Activated T-cell treated with anti-CD3 and anti-CD28 coated beads, Interleukin-2, amount 50 U/mL, for 4 hours (primary cell): ENCODE results near the gene CSNK1G3. TPM values are rescaled to one million over a fixed set of nuclear protein-coding genes. Genes with fewer than 3 reads are reported as not detected.

Source experiments
- ATAC-seq, 2 donors: fragments of 200-7000 bp; cut with Tn5 transposase; one replicate each; pipeline ENCODE4 v1.10.0; 2021
- DNase-seq: peaks from one replicate; pipeline ENCODE4 v3.0.0-alpha.2; 2020
- H3K27me3 Mint-ChIP-seq: one replicate; pipeline ENCODE4 v1.8.0; 2021; ENCODE audit warnings: low read depth, mixed read lengths
- H3K36me3 Mint-ChIP-seq: one replicate; pipeline ENCODE4 v1.8.0; 2022; ENCODE audit warnings: mixed read lengths; ENCODE audit not compliant: insufficient read depth
- H3K4me1 Mint-ChIP-seq: one replicate; pipeline ENCODE4 v1.8.0; 2021; ENCODE audit warnings: low read depth, mixed read lengths
- H3K4me3 Mint-ChIP-seq: one replicate; pipeline ENCODE4 v1.8.0; 2021; ENCODE audit warnings: mild to moderate bottlenecking, moderate library complexity, mixed read lengths
- H3K9me3 Mint-ChIP-seq: one replicate; pipeline ENCODE4 v1.8.0; 2021; ENCODE audit warnings: mixed read lengths
- total RNA-seq, 3 donors: library from RNA; stranded (reverse); gene quantifications; one replicate each; pipeline ENCODE4 v1.2.1, GENCODE V29; 2021

The CSNK1G3 gene
- total RNA-seq, 3 donors from 2014 or later, result 34.5 to 38.2 (median 38.1) TPM

- Mint-ChIP-seq H3K36me3 (peaks cover 38% of the 10 kb centered on the region), H3K9me3 (peaks cover 3% of the 10 kb centered on the region), H3K27me3 (no peaks in the 10 kb centered on the region), H3K4me3 (no peak overlapping the region), H3K4me1 (peaks cover 19% of the 10 kb centered on the region)
- no peak for ATAC-seq
- no peak for DNase-seq
These were observed 49.3 kb downstream of the CSNK1G3 start for GRCh38 chr5:123561230-123561629.

GRCh38 chr5:123571927-123572326 is 60.0 kb downstream of the CSNK1G3 start:
- no peaks in the 10 kb centered on the region for H3K9me3 Mint-ChIP-seq
- no peak overlapping the region for H3K4me3 Mint-ChIP-seq
- H3K27me3 Mint-ChIP-seq, result no peaks in the 10 kb centered on the region
- peaks cover 27% of the 10 kb centered on the region for H3K4me1 Mint-ChIP-seq
- no peak for ATAC-seq
- no peak for DNase-seq
- peaks cover 16% of the 10 kb centered on the region for H3K36me3 Mint-ChIP-seq

GRCh38 chr5:123578390-123578789 is 66.4 kb downstream of the CSNK1G3 start:
- H3K36me3 Mint-ChIP-seq, result peaks cover 32% of the 10 kb centered on the region
- H3K9me3 Mint-ChIP-seq, result no peaks in the 10 kb centered on the region
- ATAC-seq (no peak), DNase-seq (no peak)
- H3K4me1 Mint-ChIP-seq, result no peaks in the 10 kb centered on the region
- H3K4me3 Mint-ChIP-seq, result no peak overlapping the region
- H3K27me3 Mint-ChIP-seq, result no peaks in the 10 kb centered on the region

GRCh38 chr5:123579410-123579809 is 67.4 kb downstream of the CSNK1G3 start:
- H3K4me3 Mint-ChIP-seq, result no peak overlapping the region
- ATAC-seq, result no peak
- H3K9me3 Mint-ChIP-seq, result no peaks in the 10 kb centered on the region
- peaks cover 34% of the 10 kb centered on the region for H3K36me3 Mint-ChIP-seq
- H3K4me1 Mint-ChIP-seq, result no peaks in the 10 kb centered on the region
- H3K27me3 Mint-ChIP-seq, result no peaks in the 10 kb centered on the region
- DNase-seq, result no peak

- no peak for DNase-seq
- ATAC-seq, result no peak
- no peak overlapping the region for H3K4me3 Mint-ChIP-seq
- H3K27me3 Mint-ChIP-seq, result no peaks in the 10 kb centered on the region
- peaks cover 29% of the 10 kb centered on the region for H3K36me3 Mint-ChIP-seq
- H3K9me3 Mint-ChIP-seq, result no peaks in the 10 kb centered on the region
- no peaks in the 10 kb centered on the region for H3K4me1 Mint-ChIP-seq
These were observed 70.7 kb downstream of the CSNK1G3 start for GRCh38 chr5:123582550-123583285.

GRCh38 chr5:123585871-123586270 is 73.9 kb downstream of the CSNK1G3 start:
- Mint-ChIP-seq H3K9me3 (no peaks in the 10 kb centered on the region), H3K4me3 (no peak overlapping the region), H3K36me3 (peaks cover 15% of the 10 kb centered on the region), H3K4me1 (no peaks in the 10 kb centered on the region), H3K27me3 (no peaks in the 10 kb centered on the region)
- no peak for DNase-seq
- no peak for ATAC-seq

- ATAC-seq (no peak), DNase-seq (no peak)
- Mint-ChIP-seq H3K4me1 (peaks cover 5% of the 10 kb centered on the region), H3K4me3 (no peak overlapping the region), H3K36me3 (peaks cover 33% of the 10 kb centered on the region), H3K27me3 (no peaks in the 10 kb centered on the region), H3K9me3 (no peaks in the 10 kb centered on the region)
These were observed 82.5 kb downstream of the CSNK1G3 start for GRCh38 chr5:123594434-123594833.

- Mint-ChIP-seq H3K36me3 (peaks cover 34% of the 10 kb centered on the region), H3K27me3 (no peaks in the 10 kb centered on the region), H3K4me1 (peaks cover 5% of the 10 kb centered on the region), H3K9me3 (no peaks in the 10 kb centered on the region), H3K4me3 (no peak overlapping the region)
- ATAC-seq (no peak), DNase-seq (no peak)
These were observed 85.0 kb downstream of the CSNK1G3 start for GRCh38 chr5:123597018-123597417.

- DNase-seq (no peak), ATAC-seq (no peak)
- H3K4me3 Mint-ChIP-seq, result no peak overlapping the region
- no peaks in the 10 kb centered on the region for H3K9me3 Mint-ChIP-seq
- peaks cover 34% of the 10 kb centered on the region for H3K36me3 Mint-ChIP-seq
- H3K4me1 Mint-ChIP-seq, result peaks cover 5% of the 10 kb centered on the region
- H3K27me3 Mint-ChIP-seq, result no peaks in the 10 kb centered on the region
These were observed 86.2 kb downstream of the CSNK1G3 start for GRCh38 chr5:123598028-123598689.

- Mint-ChIP-seq H3K4me3 (no peak overlapping the region), H3K27me3 (no peaks in the 10 kb centered on the region), H3K36me3 (peaks cover 34% of the 10 kb centered on the region), H3K4me1 (peaks cover 5% of the 10 kb centered on the region), H3K9me3 (no peaks in the 10 kb centered on the region)
- ATAC-seq (no peak), DNase-seq (no peak)
These were observed 87.2 kb downstream of the CSNK1G3 start for GRCh38 chr5:123599171-123599570.

GRCh38 chr5:123601610-123602009 is 89.6 kb downstream of the CSNK1G3 start:
- ATAC-seq (no peak), DNase-seq (no peak)
- peaks cover 5% of the 10 kb centered on the region for H3K4me1 Mint-ChIP-seq
- H3K9me3 Mint-ChIP-seq, result no peaks in the 10 kb centered on the region
- H3K4me3 Mint-ChIP-seq, result no peak overlapping the region
- no peaks in the 10 kb centered on the region for H3K27me3 Mint-ChIP-seq
- H3K36me3 Mint-ChIP-seq, result peaks cover 37% of the 10 kb centered on the region

GRCh38 chr5:123605822-123606221 is 93.8 kb downstream of the CSNK1G3 start:
- no peaks in the 10 kb centered on the region for H3K27me3 Mint-ChIP-seq
- peaks cover 21% of the 10 kb centered on the region for H3K36me3 Mint-ChIP-seq
- no peak for ATAC-seq
- no peak overlapping the region for H3K4me3 Mint-ChIP-seq
- peaks cover 6% of the 10 kb centered on the region for H3K4me1 Mint-ChIP-seq
- DNase-seq, result no peak
- H3K9me3 Mint-ChIP-seq, result no peaks in the 10 kb centered on the region

- DNase-seq (no peak), ATAC-seq (no peak)
- peaks cover 17% of the 10 kb centered on the region for H3K36me3 Mint-ChIP-seq
- no peaks in the 10 kb centered on the region for H3K9me3 Mint-ChIP-seq
- no peaks in the 10 kb centered on the region for H3K27me3 Mint-ChIP-seq
- H3K4me3 Mint-ChIP-seq, result no peak overlapping the region
- H3K4me1 Mint-ChIP-seq, result peaks cover 6% of the 10 kb centered on the region
These were observed 98.2 kb downstream of the CSNK1G3 start for GRCh38 chr5:123610209-123610608.

GRCh38 chr5:123610665-123611405 is 98.9 kb downstream of the CSNK1G3 start:
- Mint-ChIP-seq H3K9me3 (no peaks in the 10 kb centered on the region), H3K36me3 (peaks cover 19% of the 10 kb centered on the region), H3K4me1 (peaks cover 6% of the 10 kb centered on the region), H3K27me3 (no peaks in the 10 kb centered on the region), H3K4me3 (no peak overlapping the region)
- no peak for ATAC-seq
- DNase-seq, result no peak

GRCh38 chr5:123611406-123611709 is 99.4 kb downstream of the CSNK1G3 start:
- Mint-ChIP-seq H3K36me3 (peaks cover 19% of the 10 kb centered on the region), H3K9me3 (no peaks in the 10 kb centered on the region), H3K27me3 (no peaks in the 10 kb centered on the region), H3K4me1 (peaks cover 6% of the 10 kb centered on the region), H3K4me3 (no peak overlapping the region)
- ATAC-seq (no peak), DNase-seq (no peak)
